LNCAP (cell line): ENCODE measurements around the gene COMMD3.

Experiments
- CTCF ChIP-seq: fragments of 450-650 bp; IDR thresholded peaks from 2 replicates; pipeline ENCODE4 v1.5.1; 2017; ENCODE audit warnings: mild to moderate bottlenecking

Gene COMMD3

DNA sequence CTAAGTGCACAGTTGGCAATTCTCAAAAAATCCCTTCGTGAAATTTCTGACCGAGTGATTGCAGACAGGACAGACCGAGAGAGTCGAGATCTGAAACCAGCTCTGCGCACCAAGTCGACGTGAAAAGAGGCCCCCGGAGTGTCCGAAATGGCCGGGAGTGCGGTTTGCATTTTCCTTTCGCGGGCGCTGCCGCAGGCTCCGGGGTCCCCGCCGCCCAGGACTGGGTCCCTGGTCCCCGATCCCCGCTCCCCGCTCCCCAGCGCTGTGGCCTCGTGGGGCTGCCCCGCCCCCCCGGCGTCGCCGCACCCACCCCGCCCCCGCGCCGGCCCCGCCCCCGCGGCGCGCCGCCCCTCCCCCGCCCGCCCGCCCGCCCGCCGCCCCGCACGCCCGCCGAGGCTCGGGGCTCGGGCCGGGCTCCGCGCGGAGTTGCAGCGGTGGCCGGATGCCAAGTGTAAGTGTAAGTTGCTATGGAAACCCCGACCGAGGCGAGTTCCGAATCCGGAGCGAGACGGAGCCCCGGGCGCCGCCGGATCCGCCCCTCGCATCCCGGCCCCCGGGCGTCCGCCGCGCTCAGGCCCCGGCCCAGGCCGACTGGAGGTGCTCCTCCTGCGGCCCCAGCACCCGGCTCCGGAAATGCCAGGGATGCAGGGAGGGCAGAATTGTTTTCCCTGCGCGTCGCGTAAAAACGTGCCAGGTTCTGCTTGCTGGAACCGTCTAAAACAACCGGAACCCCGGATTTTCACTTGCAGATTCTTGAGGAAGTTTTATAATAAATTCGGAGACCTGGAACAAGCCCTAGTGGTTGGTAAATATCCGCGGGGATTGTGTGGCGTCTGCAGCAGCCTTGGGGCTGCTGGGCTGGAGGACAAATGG is 9.3 kb downstream of the COMMD3 start:
- no peak for TF ChIP-seq CTCF

GRCh38 chr10:22326145-22326702 is 10.0 kb downstream of the COMMD3 start:
- no peak for TF ChIP-seq CTCF

- TF ChIP-seq CTCF = no peak
Observed at GRCh38 chr10:22329150-22329549, 13.0 kb downstream of the COMMD3 start.

DNA sequence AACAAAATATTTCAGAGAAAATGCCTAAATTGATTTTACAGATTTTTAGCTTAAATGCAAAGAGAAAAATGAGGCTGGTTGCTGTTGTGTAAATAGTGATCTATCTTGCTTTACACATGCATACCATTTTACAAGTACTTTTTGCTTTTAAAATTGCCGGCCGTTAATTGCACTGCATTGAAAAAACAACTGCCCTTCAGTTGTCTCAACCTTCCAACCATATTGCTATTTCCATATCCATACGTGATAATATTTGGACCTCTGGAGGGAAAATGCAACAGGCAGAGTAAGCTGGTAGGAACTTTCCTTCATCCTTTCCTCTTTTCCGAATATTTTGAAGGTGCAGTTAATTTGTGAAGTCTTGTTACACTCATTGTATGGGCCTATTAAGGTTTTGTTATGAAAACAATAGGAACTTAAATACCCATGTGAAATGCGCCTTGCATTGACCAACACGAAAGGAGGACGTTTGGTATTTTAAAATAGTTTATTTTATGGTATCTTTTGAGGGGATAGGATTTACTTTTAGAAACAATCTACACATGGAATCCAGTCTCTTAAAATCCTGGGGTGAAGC is 16.0 kb downstream of the COMMD3 start:
- no peak for TF ChIP-seq CTCF

DNA sequence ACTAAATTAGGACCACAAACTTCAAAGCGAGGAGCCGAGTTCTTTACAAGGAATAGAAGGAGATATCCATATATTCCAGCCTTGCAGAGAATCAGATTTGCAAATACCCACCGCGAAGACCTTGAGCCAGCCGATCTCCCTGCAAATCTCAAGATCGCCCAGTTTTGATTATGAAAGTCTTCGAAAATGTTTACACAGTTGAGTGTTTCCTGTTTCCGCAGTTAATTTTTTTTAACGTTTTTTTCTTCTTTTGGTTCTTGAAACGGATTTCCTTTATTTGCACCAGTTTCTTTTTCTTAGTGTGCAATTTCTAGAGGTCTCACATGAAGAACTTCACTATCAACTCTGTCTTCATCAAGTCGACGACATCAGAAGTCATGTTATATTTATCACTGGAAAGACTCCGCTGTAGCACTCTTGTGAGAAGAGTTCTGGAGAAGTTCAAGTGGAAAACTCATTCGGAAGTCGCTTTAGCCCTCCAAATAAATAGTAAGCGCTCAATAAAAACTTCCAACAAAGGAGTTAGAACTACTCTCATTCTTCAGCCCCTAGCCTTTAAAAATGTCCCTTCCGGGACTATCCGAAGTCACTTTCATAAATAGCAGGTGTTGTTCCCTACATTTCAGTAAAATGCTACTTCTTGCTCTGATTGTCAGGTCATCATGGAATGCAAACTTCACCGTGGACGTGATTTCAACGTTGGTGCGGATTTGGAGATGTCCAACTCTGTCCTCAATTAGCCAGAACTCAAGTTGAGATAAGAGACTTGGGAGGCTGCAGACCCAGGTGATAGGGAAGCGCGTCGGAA is 17.2 kb downstream of the COMMD3 start:
- TF ChIP-seq CTCF = no peak

DNA sequence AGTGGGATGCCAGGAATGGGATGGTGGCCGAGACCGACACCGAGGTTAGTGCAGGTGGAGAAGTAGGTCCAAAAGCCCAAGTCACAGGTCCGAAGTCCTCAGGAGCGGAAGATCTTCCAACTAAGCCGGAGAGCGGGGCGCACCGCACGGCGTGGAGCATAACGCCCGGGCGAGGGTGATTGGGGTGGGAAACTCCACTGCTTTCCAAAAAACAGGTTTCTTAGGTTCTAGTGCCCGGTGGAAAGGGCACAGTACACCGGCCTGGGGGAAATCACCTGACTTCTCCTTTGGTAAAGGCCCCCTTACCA is 17.7 kb downstream of the COMMD3 start:
- no peak for TF ChIP-seq CTCF

- no peak for TF ChIP-seq CTCF
Observed at GRCh38 chr10:22334414-22335172, 18.4 kb downstream of the COMMD3 start.
